ENCODE measurements around the gene WDFY2. TPM values are rescaled to one million over a fixed set of nuclear protein-coding genes. Genes with fewer than 3 reads are reported as not detected.

WDFY2 gene
- total and polyA plus RNA-seq, 2 of the 8 experiments (the other 6 are each of a cell fraction or from before 2014, with no cell fraction given) = 13.9 to 29.0 TPM

DNA sequence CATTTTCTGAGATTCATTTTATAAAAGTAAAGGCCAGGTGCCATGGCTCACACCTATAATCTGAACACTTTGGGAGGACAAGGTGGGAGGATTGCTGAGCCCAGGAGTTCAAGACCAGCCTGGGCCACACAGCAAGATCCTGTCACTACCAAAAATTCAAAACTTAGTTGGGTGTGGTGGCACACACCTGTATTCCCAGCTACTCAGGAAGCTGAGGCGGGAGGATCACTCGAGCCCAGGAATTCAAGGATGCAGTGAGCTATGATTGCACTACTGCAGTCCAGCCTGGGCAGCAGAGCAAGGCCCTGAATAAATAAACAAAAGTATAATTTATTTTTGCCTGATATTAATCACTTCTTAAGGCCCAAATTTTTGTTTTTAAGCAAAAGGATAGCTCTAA lies 179.2 kb downstream of the WDFY2 start:
- H3K23ac ChIP-seq (ENCODE audit: insufficient read length) = no peak overlapping the region
- no peak overlapping the region for H3K27ac ChIP-seq (ENCODE audit: low read depth, low read length)
- no peaks in the 10 kb centered on the region for H3K79me2 ChIP-seq (ENCODE audit: control insufficient read depth in 1 of 2, insufficient read depth in 2 of 2, low read length in 2 of 2)
- TF ChIP-seq EZH2 (IDR thresholded peaks at IDR 0.05; ENCODE audit: low read depth, low read length, severe bottlenecking) (no peak), GABPA (IDR thresholded peaks at IDR 0.05; ENCODE audit: borderline replicate concordance, insufficient read depth, low read length) (no peak), SUZ12 (IDR thresholded peaks at IDR 0.05; ENCODE audit: low read length) (no peak), SP2 (IDR thresholded peaks at IDR 0.05; ENCODE audit: low read length) (no peak), NANOG (IDR thresholded peaks at IDR 0.05; ENCODE audit: insufficient read depth, low read depth, low read length, poor library complexity, severe bottlenecking) (no peak), RFX5 (IDR thresholded peaks at IDR 0.05; ENCODE audit: borderline replicate concordance, low read depth, low read length) (no peak), POLR2A (IDR thresholded peaks at IDR 0.05; ENCODE audit: control extremely low read depth in 1 of 2, low read depth in 2 of 2, low read length in 2 of 2) (no peak), SIX5 (IDR thresholded peaks at IDR 0.05; ENCODE audit: low read depth, low read length) (no peak), CREB1 (IDR thresholded peaks at IDR 0.05) (no peak), SRF (IDR thresholded peaks at IDR 0.05; ENCODE audit: low read depth, low read length) (no peak), ASH2L (IDR thresholded peaks at IDR 0.05; ENCODE audit: low read length) (no peak)
- TF ChIP-seq, protein P1, sequence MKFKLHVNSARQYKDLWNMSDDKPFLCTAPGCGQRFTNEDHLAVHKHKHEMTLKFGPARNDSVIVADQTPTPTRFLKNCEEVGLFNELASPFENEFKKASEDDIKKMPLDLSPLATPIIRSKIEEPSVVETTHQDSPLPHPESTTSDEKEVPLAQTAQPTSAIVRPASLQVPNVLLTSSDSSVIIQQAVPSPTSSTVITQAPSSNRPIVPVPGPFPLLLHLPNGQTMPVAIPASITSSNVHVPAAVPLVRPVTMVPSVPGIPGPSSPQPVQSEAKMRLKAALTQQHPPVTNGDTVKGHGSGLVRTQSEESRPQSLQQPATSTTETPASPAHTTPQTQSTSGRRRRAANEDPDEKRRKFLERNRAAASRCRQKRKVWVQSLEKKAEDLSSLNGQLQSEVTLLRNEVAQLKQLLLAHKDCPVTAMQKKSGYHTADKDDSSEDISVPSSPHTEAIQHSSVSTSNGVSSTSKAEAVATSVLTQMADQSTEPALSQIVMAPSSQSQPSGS (IDR thresholded peaks at IDR 0.05; ENCODE audit: low read length) = no peak
- TF ChIP-seq, protein P2, sequence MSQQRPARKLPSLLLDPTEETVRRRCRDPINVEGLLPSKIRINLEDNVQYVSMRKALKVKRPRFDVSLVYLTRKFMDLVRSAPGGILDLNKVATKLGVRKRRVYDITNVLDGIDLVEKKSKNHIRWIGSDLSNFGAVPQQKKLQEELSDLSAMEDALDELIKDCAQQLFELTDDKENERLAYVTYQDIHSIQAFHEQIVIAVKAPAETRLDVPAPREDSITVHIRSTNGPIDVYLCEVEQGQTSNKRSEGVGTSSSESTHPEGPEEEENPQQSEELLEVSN (IDR thresholded peaks at IDR 0.05) = no peak
- no peak overlapping the region for H2BK15ac ChIP-seq (ENCODE audit: low read length)
- no peaks in the 10 kb centered on the region; the same call in 1 of the 2 replicates for H3K79me1 ChIP-seq (ENCODE audit: low read depth, low read length)
- CTCF ChIA-PET (ENCODE audit: partially characterized antibody) = interaction anchor here (1.4 to 1.7 kb wide), 2 partner anchors 8 to 18 kb away, joined by 4 to 6 read pairs; no protein-coding TSS in a partner anchor
- no peak overlapping the region for H4K5ac ChIP-seq (ENCODE audit: insufficient read length, low read depth, low read length)
- H2BK120ac ChIP-seq (replicated peaks; ENCODE audit: low read depth, low read length) = no peak overlapping the region
- no peak for DNase-seq (ENCODE audit: low read depth in 1 of 2, low spot score in 2 of 2)
- H2AFZ ChIP-seq (ENCODE audit: low read length) = no peak overlapping the region
- H2BK5ac ChIP-seq (ENCODE audit: low read depth, low read length) = no peak overlapping the region
- H2AK5ac ChIP-seq (ENCODE audit: low read depth, low read length) = no peak overlapping the region
- H3K4ac ChIP-seq (replicated peaks; ENCODE audit: insufficient read length, low read depth, low read length) = no peak overlapping the region
- H4K8ac ChIP-seq (ENCODE audit: extremely low read depth, insufficient read depth, low read length) = no peak overlapping the region
- POLR2A ChIA-PET (ENCODE audit: partially characterized antibody) = interaction anchor here (0.8 kb wide), 1 partner anchor 7 kb away, joined by 3 read pairs; no protein-coding TSS in a partner anchor
- H3K4me2 ChIP-seq (ENCODE audit: insufficient read depth in 1 of 2, low read depth in 2 of 2, low read length in 2 of 2) = no peak overlapping the region
- no peak overlapping the region for H2BK12ac ChIP-seq (ENCODE audit: low read depth, low read length)
- no peak for FAIRE-seq
- H3K36me3 ChIP-seq (ENCODE audit: control insufficient read depth in 2 of 4, insufficient read depth in 4 of 4, low read length in 3 of 4) = peaks cover 4 to 24% (median 10%) of the 10 kb centered on the region in 4 experiments; a peak in 6 of 8 replicates
- H3K4me3 ChIP-seq (ENCODE audit: extremely low read depth in 1 of 4, insufficient read depth in 2 of 4, low read depth in 3 of 4, low read length in 4 of 4) = no peak overlapping the region
- H3K23me2 ChIP-seq (ENCODE audit: low read depth, low read length) = no peaks in the 10 kb centered on the region
- H3K27me3 ChIP-seq (replicated peaks in 1 of 4; ENCODE audit: control insufficient read depth in 3 of 4, extremely low read depth in 1 of 4, insufficient read depth in 3 of 4, low read length in 3 of 4) = no peaks in the 10 kb centered on the region
- no peak overlapping the region for H4K91ac ChIP-seq (replicated peaks; ENCODE audit: insufficient read length, low read length)
- H3K14ac ChIP-seq (ENCODE audit: insufficient read length) = no peak overlapping the region
- no peak overlapping the region for H3K9ac ChIP-seq (replicated peaks in 1 of 4; ENCODE audit: extremely low read depth in 1 of 4, low read depth in 3 of 4, low read length in 3 of 4)
- H3K56ac ChIP-seq (replicated peaks; ENCODE audit: insufficient read length, low read depth, low read length) = no peak overlapping the region
- H2BK20ac ChIP-seq (ENCODE audit: low read length) = no peak overlapping the region
- peaks cover 0 to 3% of the 10 kb centered on the region in 2 experiments for H4K20me1 ChIP-seq (replicated peaks in 1 of 2; ENCODE audit: control insufficient read depth in 1 of 2, insufficient read depth in 2 of 2, low read length in 2 of 2)
- peaks cover 4 to 6% (median 6%) of the 10 kb centered on the region in 4 experiments for H3K4me1 ChIP-seq (replicated peaks in 1 of 4; ENCODE audit: control insufficient read depth in 3 of 4, insufficient read depth in 4 of 4, low read length in 3 of 4)
- WGBS, 2 experiments (ENCODE audit: extremely low coverage in 1 of 2, insufficient coverage in 1 of 2, insufficient read length in 1 of 2, insufficient replicate concordance in 2 of 2, low coverage in 1 of 2, low lambda C conversion rate in 2 of 2, missing lambda C conversion rate in 1 of 2) = 95% methylated on average over 2 of the region's 2 CpGs; no CpG with 5 or more reads in 1 of the 2 experiments
- H3K18ac ChIP-seq (ENCODE audit: extremely low read depth, low read length) = no peak overlapping the region
- H3K9me3 ChIP-seq (ENCODE audit: insufficient read depth in 2 of 2, low read depth in 1 of 2, low read length in 1 of 2) = no peaks in the 10 kb centered on the region

Measured in H1 (cell line).